GM19467 (cell line): ENCODE measurements around the gene FBXL7.

Experiments used
- ATAC-seq: cut with Tn5 transposase; IDR thresholded peaks from one replicate; pipeline ENCODE4 v1.9.1; 2021; ENCODE audit warnings: mild to moderate bottlenecking, moderate library complexity; ENCODE audit not compliant: unreplicated experiment

The FBXL7 gene

DNA sequence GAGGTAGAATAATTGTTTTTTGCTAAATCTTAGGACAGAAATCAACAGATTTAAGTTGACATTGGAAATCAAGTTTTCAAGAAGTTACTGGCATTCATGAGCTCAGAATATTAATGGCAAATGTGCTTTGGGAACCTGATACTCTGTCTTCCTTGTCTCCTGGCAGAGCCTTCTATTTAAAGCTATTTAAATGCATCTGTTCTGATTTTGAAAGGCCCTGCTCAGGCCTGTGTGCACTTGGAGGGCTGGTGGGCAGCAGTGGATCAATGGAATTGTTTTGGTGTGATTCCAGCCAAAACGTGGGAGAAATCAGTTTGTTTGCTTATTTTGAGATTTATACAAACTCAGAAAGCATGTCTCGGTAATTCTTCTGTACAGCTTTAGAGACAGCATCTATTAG, 38.5 kb downstream of the FBXL7 start:
- no peak for ATAC-seq

DNA sequence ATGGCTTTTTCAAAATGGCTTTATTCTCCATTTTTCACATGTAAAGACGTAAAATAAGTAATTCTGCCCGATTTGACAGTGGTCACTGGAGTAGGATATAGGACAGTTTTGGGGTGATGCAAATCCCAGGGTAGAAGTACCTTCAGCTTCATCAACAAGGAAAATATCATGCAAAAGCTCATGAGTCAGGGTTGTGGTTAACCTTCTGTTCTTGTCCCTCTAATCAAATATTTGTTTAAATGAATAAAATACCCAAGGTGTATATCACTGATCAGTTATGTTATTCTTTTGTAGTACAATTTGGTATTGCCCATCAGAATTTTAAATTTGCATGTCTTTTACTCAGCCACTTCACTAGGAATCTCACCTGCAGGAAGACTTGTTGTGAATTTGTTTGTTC, 40.0 kb downstream of the FBXL7 start:
- no peak for ATAC-seq

DNA sequence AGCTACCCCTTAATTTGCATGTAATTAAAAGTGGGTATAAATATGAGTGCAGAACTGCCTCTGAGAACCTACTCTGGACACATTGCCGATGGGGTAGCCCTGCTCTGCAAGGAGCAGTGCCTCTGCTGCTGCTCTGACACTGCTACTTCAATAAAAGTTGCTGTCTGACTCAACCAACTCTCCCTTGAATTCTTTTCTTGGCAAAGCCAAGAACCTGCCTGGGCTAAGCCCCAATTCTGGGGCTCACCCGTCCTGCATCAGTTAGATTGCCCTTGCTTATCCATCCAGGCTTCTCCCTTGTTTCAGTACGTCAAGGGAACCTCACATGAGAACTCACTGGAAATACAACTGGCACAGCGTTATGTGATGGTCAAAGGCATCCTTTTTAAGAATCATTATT, 44.1 kb downstream of the FBXL7 start:
- no peak for ATAC-seq

DNA sequence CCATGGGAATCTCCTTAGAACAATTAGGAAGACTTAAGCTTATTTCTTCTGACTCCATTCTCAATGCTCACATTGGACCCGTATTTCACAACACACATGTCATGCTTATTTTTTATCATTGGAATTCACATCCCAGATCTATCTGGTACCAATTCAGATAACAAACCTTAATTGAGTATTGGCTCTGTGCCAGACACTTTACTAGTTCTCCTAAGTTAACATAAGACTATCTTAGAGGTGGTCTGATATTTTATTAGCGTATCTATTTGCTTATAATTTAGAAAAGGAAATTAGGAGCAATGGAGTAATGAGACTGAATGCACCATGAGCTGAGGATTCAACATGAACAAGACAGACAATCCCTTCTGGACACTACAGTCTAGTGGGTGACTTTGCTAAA, 45.1 kb downstream of the FBXL7 start:
- ATAC-seq: no peak

DNA sequence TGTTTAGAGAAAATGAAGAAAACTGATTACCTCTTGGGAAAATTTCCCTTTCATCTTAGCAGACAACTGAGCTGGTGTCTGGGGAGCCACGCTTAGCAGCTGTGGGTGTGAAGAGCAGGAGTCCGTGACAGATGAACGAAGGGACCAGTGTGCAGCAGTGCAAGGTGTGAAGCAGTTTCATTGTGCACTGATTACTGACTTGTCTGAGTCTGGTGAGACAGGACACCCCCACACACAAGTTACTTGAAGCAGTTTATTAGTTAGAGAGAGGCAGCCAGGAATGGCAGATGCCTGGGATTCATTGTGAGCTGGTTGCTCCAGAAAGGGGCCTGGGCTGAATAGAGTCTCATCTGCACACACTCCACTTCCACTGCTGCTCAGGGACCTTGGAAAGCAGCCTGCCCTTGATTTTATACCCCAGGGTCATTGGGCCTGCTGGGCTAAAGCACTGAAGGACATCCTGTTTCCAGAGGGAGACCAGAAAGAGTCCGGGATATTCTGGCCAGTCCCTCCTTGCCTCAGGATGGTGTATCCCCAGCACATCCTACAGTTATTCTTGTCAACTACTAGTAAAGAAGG, 47.4 kb downstream of the FBXL7 start:
- ATAC-seq: no peak

DNA sequence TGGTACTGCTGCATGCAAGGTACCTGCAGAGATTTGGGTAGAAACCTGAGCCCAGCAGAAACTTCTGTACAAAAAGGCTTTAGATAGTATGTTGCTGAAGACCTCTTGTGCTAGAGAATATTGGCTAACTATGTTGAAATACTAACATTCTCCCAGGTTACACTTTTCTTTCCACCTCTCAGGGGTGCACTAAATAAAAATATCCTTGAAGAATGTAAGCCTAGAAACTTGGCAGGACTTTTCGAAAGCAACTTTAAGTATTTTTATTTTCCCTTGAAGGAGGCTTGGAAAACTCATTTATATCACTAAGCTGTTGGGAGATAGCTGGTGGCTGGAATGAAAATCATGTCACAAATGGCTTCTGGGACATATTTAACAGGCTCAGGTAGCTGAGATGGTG, 50.0 kb downstream of the FBXL7 start:
- ATAC-seq: no peak

DNA sequence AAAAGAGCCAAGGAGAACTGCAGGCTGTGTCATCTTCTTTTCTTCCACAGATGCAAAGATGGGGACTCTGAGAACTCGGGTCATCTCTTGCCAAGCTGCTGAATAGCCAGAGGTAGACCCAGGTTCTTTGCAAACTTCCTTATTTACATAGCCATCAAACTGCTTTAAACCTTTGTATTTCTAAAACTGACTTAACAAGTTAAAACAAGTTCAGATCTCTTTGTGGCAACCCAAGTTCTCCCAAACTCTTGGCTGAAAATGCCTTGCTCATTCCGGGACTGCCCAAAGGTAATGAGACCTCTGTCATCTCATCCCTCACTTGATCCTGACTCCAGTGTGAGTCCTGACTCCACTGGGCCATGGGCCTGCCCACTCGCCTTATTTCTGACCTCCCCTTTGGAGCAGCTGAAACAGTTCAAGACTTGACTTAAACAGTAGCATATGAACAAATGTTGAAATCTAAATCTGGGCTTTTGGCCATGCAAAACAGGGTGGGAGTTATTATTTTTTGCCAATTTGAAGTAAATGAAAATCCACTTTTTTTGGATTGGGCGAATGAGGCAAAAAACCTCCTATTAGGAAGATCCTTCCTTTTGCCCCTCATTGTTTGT, 50.6 kb downstream of the FBXL7 start:
- no peak for ATAC-seq

DNA sequence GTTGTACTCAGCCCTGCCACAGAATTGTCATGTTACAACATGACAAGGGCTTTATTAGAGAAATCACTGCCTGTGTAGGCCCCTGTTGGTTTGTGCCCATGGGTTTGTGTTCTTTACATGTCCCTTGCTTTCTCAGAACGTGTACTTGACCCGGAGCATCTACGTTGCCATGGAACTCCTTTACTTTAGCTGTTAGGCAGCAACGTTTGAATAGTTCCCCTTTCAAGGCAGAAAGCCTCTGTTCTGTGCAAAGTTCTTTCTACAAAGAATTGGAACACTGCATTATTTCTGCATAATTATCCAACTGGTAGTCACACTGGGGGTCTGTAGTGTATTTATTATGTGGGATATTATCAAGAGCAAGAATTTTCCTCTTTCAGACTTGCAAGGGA, 51.1 kb downstream of the FBXL7 start:
- no peak for ATAC-seq

DNA sequence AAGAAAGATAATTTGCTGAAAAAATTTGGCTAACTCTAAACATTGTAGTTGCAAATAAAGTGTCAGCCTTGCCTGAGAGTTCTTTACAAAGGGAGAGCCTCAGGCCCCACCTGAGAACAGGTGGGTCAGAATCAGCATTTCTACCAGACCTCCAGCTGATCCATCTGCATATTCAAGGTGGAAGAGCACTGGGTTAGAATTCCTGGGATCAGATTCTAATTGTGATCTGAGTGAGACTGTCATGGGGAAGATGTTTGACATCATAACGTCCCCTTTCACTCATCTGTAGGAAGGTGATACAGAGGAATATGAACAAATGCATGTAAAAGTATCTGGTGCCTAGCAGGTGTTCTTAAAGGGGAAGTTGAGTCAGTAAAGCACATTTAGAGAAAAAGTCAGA, 54.6 kb downstream of the FBXL7 start:
- ATAC-seq: no peak

DNA sequence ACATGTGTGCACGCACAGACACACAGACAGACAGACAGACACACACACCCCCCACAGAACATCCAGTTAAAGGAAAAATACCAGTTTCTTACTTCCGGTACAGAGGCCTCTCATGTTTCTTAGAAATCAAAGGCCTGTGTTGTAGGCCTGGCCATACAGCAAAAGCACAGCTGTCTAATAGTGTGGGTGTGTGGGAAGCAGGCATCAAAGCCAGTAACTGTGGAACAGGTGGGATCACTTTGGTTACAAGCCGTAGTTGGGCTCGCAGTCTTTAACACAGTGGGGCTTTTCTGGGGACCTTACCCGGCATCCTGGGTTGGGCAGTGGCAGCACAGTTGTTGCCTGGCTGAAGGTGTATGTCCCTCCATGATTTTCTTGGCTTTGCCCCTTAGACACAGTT, 55.2 kb downstream of the FBXL7 start:
- ATAC-seq: no peak

DNA sequence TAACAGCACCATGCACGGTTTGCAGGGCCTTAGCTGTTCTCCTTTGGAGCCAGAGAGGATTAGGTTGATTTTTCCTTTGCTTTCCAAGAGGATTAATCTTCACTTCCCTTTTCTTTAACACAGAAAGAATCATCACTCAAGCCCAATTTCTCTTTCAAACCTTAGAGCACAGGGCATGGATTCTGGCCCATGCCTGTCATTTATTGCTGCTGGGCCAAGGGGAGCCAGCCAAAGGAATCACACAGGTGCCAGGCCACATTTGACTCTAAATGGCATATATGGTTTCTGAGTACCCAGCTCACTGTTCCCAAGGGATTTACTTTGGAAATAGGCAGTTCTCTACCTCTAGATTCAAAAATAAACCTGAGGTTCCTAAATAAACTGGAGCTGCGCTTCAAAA, 58.3 kb downstream of the FBXL7 start:
- no peak for ATAC-seq

DNA sequence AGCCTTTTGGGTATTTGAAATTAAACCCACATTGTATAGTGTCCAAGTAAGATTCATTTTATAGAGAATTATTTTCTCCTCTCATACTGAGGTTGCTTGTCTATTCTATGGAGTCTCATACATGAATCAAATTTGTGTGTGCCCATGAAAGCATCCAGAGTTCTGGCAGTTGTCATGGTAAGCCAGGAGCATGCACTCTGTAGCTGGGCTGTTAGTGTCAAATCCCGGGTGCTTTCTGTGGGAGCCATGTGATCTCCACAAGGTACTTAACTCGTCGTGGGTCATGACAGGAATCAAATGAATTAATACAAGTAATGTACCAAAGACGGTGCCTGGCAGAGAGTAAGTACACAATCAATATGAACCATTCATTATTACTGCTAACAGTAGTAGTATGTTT, 58.7 kb downstream of the FBXL7 start:
- ATAC-seq: no peak

DNA sequence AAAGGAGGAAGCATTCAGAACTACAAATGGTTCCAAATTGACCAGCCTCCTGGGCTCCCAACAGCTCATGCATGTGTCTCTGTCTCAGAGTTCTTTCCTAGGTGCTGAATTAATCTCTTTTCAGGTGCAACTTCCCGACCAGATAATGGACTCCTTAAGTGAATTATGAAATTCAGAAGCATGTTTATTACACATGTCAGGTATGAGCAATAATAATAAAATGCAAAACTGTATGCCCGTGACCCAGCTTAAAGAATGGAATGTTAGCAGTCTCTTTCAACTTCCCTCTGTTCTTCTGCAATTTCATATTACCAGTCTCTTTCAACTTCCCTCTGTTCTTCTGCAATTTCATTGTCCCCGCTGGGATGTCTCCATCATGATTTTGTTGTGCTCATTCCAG, 60.4 kb downstream of the FBXL7 start:
- ATAC-seq: no peak

DNA sequence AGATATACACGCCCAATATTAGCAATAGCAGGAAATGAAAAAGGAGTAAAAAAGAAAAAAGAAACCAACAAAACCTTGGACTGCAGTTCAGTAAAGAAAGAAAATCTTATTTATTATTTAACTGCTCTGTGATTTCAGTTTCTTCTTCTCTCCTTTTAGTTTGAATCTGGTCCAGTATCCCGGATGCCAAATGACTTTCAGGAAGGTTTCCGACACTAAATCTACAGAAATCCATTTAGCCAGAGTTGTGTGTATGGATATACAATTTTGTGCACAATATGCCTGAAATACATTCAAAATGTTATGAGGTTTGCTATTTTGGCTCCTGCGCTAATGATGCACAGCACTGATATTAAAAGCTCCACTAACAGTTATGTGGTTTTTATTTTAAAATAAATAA, 64.5 kb downstream of the FBXL7 start:
- no peak for ATAC-seq

DNA sequence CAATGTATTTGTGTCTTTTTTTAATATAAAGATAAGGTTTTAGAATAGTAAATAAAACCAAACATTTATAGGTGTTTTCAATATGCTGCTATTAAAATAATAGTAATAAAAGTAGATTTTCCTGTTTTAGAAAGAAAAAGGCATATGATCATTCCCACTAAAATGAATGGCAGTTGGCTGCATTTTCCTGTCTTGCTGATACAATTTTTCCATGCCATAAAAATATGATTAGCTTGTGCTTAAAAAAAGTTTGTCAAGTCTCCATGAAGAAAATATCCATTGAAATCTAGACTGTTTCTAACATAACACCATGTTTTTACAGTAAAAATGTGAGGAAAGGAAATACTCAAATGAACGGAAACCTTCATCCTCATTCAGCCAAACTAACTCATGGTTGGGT, 65.0 kb downstream of the FBXL7 start:
- ATAC-seq: no peak

DNA sequence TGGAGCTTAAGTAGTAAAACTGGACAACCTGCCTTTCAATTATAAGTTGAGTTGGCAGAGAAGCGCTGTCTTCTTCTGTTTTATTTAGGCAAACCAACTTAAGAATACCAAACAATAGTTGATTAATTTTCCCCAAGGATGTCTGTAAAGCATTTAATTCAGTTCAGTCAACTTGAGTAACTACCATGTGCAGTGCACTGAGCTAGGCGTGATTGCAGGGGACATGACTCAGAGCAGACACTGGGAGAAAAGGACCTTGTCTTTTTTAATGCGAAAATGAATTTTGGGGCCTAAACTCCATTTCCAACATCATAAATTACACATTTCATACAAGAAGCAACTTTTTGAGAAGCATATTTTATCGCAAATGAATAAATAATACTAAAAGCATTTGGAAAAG, 66.3 kb downstream of the FBXL7 start:
- ATAC-seq: no peak

DNA sequence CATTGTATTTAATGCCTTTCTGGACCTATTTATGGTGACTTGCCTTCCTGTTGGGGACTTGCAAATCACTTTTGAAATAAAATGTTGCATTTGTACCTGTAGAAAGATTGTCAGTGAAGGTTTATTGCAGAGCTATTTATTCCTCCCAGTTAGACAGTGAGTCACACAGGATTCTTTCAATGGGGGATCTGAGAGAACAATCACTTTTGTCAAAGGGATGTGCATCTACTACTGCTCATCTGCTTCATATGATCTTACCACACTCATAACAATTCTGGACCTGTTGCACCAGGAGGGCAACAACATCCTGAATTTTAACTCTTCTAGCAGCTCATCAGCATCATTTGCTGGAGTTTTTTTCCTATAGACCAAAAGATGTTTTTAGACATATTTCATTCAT, 66.8 kb downstream of the FBXL7 start:
- no peak for ATAC-seq

DNA sequence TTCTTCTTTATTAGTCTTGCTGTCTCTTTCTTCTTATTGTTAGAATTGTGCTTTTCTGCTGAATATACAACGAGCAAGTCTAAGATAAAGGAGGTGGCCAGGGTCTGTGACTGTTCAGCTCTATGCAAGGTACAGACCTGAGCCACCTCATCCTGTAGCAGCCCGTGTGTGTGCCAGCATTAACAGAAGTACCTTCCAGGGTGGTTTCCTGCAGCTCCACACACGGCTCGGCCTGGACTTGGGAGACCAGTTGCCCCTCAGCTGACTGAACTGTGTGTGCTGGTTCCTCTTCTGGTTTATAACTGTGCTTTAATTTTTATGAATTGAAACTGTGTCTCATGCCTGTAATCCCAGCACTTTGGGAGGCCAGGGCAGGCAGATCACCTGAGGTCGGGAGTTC, 70.5 kb downstream of the FBXL7 start:
- ATAC-seq: no peak

DNA sequence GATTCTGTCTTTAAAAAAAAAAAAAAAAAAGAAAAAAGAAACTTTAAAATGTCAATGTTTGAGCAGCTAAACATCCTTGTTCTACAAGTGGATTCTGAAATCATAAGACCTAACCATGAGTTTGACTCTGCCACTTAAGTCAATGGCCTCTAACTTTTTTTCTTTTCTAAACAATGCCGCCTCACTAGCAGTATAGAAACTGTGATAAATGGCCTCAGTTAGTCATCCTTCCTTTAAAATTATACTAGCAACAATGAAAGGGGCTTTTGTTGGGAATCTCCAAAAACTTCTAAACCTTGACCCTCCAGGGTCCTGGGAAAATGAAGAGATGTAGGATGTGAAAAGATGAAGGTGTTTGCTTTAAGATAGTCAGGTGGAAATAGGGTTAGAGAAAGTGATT, 71.1 kb downstream of the FBXL7 start:
- ATAC-seq: no peak

DNA sequence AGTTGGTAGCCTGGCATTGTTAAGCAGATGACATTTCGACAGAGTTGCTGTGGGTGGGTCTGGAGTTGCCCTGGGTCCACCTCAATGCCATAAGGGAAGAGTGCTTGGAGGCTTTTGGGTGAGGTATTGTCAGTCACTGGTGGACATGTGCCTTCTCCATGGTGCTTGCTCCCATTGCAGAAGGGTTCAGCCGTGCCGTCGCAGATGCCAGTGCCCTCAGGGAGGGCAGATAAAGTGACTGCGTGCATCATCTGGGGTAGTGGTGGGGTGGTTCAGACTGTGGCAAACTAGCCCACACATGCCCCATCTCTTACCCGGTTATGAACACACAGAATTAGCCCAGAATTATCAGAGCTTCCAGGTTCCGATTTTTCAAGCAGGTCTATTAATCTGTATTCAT, 71.6 kb downstream of the FBXL7 start:
- ATAC-seq: no peak

DNA sequence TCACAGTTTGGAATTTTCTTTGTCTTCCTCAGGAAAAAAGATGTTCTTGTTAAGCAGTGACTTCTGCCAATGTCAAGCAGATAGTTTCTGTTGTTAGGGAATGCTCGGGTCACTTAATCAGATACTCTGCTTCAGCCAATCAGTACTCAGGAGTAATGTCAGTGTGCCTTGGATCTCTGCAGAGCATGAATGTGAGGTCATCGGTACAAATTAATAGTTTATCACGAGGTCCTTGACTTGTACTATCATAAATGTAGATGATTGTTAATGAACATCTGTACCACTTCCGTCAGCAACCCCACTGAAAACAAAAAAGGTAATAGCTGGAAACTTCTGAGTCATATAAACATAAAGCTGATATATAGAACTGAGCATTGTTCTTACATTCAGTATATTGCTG, 73.6 kb downstream of the FBXL7 start:
- ATAC-seq: no peak

DNA sequence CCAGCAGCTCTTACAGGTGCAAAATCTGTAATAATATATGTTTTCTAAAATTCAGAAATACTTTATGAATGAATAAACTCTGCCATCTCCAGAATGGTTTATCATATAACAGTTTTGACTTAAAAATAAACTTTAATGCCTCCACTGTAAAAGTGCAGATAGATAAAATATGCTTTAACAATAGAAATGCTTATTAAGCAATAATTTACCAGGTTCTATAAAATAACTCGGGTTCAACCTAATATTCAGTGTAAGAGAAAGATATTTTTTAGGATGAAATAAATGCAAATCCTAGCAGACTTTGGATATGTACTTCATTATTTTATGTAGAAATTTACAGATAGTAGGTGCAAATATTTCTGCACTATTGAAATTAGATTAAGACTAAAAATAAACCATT, 74.1 kb downstream of the FBXL7 start:
- ATAC-seq: no peak

DNA sequence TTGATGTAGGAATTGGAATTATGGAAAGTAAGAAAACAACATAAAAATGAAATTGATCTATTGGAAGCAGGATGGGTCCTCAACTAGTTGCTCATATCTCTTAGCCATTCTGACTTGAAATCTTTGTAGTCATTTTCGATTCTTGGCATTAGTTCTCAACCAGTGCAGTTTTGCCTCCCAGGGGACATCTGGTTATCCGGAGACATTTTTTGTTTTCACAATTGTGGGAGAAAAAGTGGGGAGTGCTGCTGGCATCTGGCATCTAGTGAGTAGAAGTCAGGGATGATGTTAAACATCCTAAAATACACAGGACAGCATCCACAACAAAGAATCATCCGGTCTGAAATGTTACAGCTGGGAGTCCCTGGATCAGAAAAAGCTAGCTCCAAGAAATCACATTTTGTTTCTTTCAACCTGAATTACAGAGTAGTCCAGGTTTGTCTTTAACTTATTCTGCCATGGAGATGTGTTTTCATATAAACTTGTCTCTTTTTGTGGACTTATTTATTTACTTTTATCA, 74.9 kb downstream of the FBXL7 start:
- no peak for ATAC-seq
